ENCODE data around the gene CACNG5. TPM values are rescaled to one million over a fixed set of nuclear protein-coding genes. Genes with fewer than 3 reads are reported as not detected.

CACNG5 gene
- total and polyA plus RNA-seq, 11 donors = not detected

- peaks cover 0 to 15% (median 0%) of the 10 kb centered on the region in 12 donors for H3K4me1 ChIP-seq
- no peak overlapping the region for H3K27ac ChIP-seq
- no peak overlapping the region for H3K4me3 ChIP-seq
- TF ChIP-seq POLR2A (IDR thresholded peaks at IDR 0.05) = no peak
- TF ChIP-seq CTCF (IDR thresholded peaks at IDR 0.05) = no peak
- ATAC-seq (no peak), DNase-seq (no peak)
- intact Hi-C loops (cut with DNase I) = no loop called here
- no peaks in the 10 kb centered on the region for H3K9me3 ChIP-seq
- no peaks in the 10 kb centered on the region for H3K36me3 ChIP-seq
- 88 to 93% (median 88%) methylated on average over 3 of the region's 3 CpGs for WGBS, 4 donors
- no peaks in the 10 kb centered on the region for H3K27me3 ChIP-seq
Measured at GRCh38 chr17:66795486-66795885, 39.4 kb upstream of the CACNG5 start.

- Histone ChIP-seq H3K4me1 (no peaks in the 10 kb centered on the region), H3K27ac (peak overlapping the region in 1 of 12 donors; percentile 28), H3K9me3 (no peaks in the 10 kb centered on the region), H3K36me3 (peaks cover 0 to 8% (median 0%) of the 10 kb centered on the region in 9 donors), H3K27me3 (no peaks in the 10 kb centered on the region), H3K4me3 (no peak overlapping the region)
- DNase-seq (peak in 1 of 5 donors; percentile 32), ATAC-seq (peak in 3 of 4 donors; percentile 39 to 77 (median 45))
- no peak for TF ChIP-seq POLR2A (IDR thresholded peaks at IDR 0.05)
- no peak for TF ChIP-seq CTCF (IDR thresholded peaks at IDR 0.05)
- WGBS, 4 donors = 81 to 87% (median 83%) methylated on average over 10 of the region's 10 CpGs
- intact Hi-C loops (cut with DNase I) = no loop called here
Measured at GRCh38 chr17:66799849-66800537, 34.9 kb upstream of the CACNG5 start.

GRCh38 chr17:66803474-66803951 is 31.4 kb upstream of the CACNG5 start:
- TF ChIP-seq CTCF (IDR thresholded peaks at IDR 0.05) (no peak), POLR2A (IDR thresholded peaks at IDR 0.05) (no peak)
- intact Hi-C loops (cut with DNase I) = no loop called here
- Histone ChIP-seq H3K4me3 (no peak overlapping the region), H3K4me1 (no peaks in the 10 kb centered on the region), H3K27me3 (no peaks in the 10 kb centered on the region), H3K9me3 (no peaks in the 10 kb centered on the region), H3K36me3 (peaks cover 0 to 8% (median 0%) of the 10 kb centered on the region in 9 donors), H3K27ac (no peak overlapping the region)
- ATAC-seq = no peak
- DNase-seq = no peak
- WGBS, 4 donors = 72 to 82% (median 80%) methylated on average over 10 to 19 of the region's 19 CpGs

- ATAC-seq (no peak), DNase-seq (no peak)
- intact Hi-C loops (cut with DNase I) = no loop called here
- H3K4me3 ChIP-seq = no peak overlapping the region
- H3K27ac ChIP-seq = no peak overlapping the region
- H3K9me3 ChIP-seq = no peaks in the 10 kb centered on the region
- no peaks in the 10 kb centered on the region for H3K4me1 ChIP-seq
- H3K27me3 ChIP-seq = no peaks in the 10 kb centered on the region
- no peak for TF ChIP-seq POLR2A (IDR thresholded peaks at IDR 0.05)
- TF ChIP-seq CTCF (IDR thresholded peaks at IDR 0.05) = no peak
- 57 to 83% (median 68%) methylated on average over 7 to 10 of the region's 10 CpGs for WGBS, 4 donors
- H3K36me3 ChIP-seq = peaks cover 0 to 8% (median 0%) of the 10 kb centered on the region in 9 donors
Measured at GRCh38 chr17:66805567-66805966, 29.4 kb upstream of the CACNG5 start.

Measured in heart left ventricle (tissue), 16 donors.